H1 (cell line): Measurements from ENCODE around the gene HS2ST1. TPM values are rescaled to one million over a fixed set of nuclear protein-coding genes. Genes with fewer than 3 reads are reported as not detected.

Source experiments
- EGR1 ChIP-seq: IDR thresholded peaks from 2 replicates; pipeline ENCODE4 v1.6.1; 2011; ENCODE audit warnings: low read depth, low read length, borderline replicate concordance
- TAF1 ChIP-seq: IDR thresholded peaks from 2 replicates; pipeline ENCODE4 v1.6.1; 2011; ENCODE audit warnings: mild to moderate bottlenecking, low read depth, low read length
- polyA plus RNA-seq, 7 experiments: library from polyadenylated mRNA; depleted of rRNA in 3 of 7; stranded (reverse) in 5 of 7; unstranded in 2 of 7; fragments of >200 nt in 5 of 7; fragments of 200-250 nt in 2 of 7; gene quantifications; 1 replicate in 5 of 7; 2 replicates in 1 of 7; 4 replicates in 1 of 7; pipeline versions ENCODE4 v1.2.1 to v1.2.3, GENCODE V29; 2011 to 2013; ENCODE audit warnings: missing spikeins in 2 of 7, mixed read lengths in 2 of 7
- total RNA-seq: library from RNA; stranded (reverse); fragmentation: NEBNext Ultra II Directional; extraction: Animal tissue kit (Norgen Biotek cat#: 25700); gene quantifications from 2 replicates; pipeline ENCODE4 v1.2.1, GENCODE V29; 2021

Gene HS2ST1
- total and polyA plus RNA-seq, 2 of the 8 experiments (the other 6 are each of a cell fraction or from before 2014, with no cell fraction given): 5.2 to 28.3 TPM

DNA sequence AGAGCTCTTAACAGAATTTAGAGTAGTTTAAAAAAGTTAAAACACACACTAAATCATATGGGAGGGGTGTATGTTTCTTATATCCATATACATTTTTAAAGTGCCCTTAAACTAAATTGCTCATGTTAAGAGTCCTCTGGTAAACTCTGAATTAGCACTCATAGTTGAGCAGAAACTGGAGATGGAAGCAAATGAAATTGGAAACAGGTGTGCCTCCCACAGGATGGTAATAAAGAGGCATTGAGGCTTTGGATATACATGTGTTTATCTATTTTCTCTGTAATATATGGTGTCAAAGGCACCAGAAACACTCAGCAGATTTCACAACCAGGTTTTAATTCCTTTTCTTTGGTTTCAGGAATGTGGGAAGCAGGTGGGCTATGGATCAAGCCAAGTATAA lies 188.6 kb downstream of the HS2ST1 start (continued):
- no peak for TF ChIP-seq EGR1
- TF ChIP-seq TAF1: no peak
- TF ChIP-seq, all 59 proteins: peak for 0
